NCI-H774 (cell line): Measurements from ENCODE around the gene MYD88.

Experiments
- DNase-seq: peaks from one replicate; lab custom pipeline; 2025; lab: John Stamatoyannopoulos, UW

The MYD88 gene

DNA sequence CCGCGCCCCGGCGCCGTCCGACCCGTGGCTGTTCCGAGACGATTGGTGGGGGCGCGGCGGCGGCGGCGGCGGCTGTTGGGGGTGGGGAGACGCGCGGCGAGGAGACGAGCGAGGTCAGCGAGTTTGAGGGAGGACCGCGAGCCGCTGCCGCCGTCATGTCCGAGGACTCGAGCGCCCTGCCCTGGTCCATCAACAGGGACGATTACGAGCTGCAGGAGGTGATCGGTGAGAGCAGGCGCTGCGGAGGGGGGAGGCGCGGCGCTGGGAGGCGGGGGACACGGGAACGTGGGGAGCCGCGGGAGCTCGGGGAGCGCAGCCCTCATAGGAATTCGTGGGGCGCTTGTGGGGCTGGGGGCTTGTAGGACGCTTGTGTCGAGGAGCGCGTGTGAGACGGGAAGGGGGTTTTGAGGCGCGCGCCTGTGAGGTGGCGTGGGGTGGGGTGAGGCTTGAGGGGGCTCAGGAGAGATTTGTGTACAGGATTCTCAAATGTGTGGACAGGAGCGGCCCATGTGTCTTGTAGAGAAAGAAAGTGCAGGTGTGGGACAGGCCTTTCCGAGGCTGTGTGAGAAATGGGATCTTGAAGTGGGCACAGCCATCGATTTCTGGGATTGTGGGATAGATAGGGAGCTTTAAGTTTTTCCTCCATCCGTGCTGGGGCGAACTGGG, 27.4 kb downstream of the MYD88 start:
- no peak for DNase-seq

DNA sequence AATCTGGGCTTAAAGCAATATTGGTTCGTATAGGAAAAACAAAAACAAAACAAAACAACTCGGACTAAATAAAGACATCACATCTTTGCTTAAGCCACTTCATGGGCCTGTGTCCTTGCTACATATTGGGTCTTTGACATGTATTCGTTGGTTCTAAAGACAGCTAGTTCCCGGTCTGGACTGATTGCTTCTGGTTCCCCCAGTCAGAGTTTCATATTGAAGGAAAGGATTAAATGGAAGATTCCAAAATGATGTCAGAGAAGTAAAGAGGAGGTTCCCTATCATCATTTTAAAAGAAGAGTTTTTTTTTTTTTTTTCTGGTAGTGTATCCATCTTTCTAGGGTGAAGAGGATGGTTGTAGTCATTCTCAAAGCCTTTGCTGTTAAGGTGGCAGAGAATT, 29.1 kb downstream of the MYD88 start:
- DNase-seq = no peak

DNA sequence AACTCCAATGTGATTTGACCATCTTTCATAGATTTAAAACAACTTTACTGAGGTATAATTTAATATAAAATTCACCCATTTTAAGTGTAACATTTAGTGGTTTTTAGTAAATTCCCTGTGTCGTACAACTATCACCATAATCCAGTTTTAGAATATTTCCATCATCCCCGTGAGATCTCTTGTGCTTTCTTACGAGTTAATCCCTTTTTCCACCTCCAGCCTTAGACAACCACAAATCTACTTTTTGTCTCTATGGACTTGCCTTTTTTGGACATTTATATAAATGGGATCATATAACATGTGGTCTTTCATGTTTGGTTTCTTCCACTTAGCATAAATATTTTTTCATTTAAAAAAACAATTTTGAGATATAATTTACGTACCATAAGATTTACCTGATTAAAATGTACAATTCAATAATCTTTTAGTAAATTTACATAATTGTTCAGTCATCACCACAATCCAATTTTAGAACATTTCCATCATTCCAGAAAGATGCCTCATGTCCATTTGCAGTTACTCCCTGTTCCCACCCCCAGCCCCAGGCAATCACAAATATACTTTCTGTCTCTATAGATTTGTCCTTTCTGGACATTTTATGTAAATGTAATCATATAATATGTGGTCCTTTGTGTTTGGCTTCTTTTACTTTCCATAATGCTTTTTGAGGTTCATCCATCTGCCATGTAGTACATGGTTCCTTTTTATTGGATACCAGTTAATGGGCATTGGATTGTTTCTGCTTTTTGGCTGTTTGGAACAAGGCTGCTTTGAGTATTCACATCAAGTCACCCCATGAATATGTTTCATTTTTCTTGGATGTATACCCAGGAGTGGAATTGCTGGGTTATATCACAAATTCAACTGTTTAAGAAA, 29.9 kb downstream of the MYD88 start:
- no peak for DNase-seq

DNA sequence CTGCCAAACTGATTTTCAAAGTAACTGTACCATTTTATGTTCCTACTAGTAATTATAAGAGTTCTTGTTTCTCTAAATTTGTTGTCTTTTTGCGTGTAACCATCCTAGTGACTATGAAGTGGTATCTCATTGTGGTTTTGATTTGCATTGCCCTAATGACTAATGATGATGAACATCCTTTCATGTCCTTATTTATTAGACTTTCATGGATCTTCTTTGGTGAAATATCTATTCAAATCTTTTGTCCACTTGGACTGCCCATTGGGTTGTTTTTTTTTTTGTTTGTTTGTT, 30.5 kb downstream of the MYD88 start:
- DNase-seq = no peak

DNA sequence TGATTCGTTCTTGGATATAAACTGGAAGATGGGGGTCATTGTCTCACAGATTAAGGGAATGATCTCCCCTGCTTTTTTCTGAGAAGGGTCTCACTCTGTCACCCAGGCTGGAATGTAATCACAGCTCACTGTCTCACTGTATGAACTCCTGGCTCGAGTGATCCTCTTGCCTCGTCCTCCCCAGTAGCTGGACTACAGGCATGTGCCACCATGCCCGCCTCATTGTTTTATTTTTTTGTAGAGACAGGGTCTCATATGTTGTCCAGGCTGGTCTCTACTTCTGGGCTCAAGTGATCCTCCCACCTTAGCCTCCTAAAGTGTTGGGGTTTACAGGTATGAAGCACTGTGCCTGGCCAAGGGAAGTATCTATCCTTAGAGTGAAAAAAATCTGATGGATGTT, 32.3 kb downstream of the MYD88 start:
- DNase-seq = no peak

DNA sequence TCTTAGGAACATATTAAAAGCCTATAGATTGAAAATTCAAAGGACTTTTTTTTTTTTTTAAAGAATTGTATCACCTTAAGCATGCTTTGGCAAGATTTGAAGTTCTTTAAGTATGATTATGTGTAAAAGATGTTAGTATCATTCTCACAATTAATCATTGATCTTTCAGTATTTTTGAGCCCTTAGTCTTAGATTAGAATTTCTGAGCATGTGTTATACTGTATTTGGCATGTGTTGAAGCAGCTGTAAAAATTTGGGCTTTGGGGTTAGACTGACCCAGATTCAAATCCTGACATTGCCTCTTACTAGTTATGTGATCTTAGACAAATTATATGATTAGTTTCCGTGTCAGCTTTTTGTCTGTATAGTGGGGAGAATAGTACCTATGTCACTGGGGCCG, 33.2 kb downstream of the MYD88 start:
- no peak for DNase-seq

DNA sequence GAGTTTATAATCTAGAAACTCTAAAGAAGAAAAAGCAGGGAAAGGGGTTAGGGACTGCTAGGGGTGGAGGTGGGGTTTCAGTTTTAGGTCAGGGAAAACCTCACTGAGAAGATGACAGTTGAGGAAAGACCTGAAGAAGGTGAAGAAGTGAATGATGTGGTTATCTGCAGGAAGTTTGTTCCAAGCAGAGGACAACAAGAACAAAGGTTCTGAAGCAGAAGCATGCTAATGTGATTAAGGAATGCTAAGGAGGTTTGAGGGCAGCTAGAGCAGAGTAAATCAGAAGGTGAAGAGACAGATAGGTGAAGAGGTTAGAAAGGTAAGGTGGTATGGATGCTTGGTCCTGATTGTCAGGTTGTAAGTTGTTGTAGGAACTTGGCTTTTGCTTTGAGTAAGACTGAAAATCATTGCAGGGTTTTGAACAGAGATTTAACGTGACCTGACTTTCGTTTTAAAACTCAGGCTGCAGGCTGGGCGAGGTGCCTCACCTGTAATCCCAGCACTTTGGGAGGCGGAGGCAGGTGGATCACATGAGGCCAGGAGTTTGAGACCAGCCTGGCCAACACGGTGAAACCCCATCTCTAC, 35.5 kb downstream of the MYD88 start:
- no peak for DNase-seq

DNA sequence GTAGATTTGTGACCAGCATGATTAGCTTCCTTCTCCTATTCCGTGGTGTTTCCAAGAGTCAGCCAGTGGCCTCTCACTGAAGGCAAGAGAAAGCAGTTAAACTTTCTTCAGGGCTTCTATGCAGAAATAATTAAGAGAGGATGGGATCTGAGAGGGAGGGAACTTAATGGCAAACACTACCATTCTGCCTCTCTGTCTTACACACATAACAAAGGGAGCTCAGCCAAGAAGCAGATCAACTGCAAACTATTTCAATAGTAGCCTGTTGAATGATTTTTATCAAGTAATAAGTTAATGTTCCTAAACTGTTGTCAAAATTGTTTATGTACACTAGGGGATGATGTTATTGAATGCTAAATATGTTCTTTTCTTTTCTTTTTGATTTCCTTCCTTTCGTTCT, 38.7 kb downstream of the MYD88 start:
- DNase-seq = no peak

DNA sequence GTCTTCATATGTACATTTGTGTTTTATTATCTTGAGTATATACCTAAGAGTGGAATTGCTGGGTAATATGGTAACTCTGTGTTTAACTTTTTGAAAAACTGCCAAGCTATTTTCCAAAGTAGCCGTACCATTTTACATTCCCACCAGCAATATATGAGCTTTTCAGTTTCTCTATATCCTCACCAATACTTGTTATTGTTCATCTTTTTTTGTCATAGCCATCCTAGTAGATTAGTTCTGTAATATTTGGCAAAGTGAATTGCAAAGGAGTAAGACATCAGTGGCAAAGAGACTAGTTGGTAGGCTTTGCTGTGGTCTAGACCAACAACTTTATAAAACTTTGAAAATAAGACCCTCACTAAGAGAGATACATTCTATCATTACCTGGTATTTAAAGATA, 48.3 kb downstream of the MYD88 start:
- DNase-seq = no peak

DNA sequence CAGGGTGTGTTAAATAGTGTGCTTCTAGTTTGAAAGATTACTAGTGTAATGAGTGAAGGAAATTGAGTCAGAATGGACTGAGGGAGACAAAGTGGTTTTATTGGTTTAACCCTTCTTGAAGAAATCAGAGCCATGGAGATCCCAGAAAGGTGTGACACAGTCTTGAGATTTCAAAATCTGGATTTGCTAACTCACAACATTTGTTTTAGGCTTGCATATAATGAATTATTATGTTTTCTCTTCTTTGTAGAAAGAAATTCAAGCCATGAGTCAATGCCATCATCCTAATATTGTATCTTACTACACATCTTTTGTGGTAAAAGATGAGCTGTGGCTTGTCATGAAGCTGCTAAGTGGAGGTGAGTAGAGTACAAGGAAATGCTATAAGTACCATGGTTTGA, 52.0 kb downstream of the MYD88 start:
- no peak for DNase-seq
